GM23338 (cell line): ENCODE data around the gene TCHHL1. TPM values are rescaled to one million over a fixed set of nuclear protein-coding genes. Genes with fewer than 3 reads are reported as not detected.

Experiments
- polyA plus RNA-seq: library from polyadenylated mRNA; unstranded; fragments of >200 nt; fragmentation: Nextera tagmentation; extraction: Ambion mirVana; gene quantifications from 2 replicates; pipeline ENCODE4 v1.2.1, GENCODE V29; 2016
- small RNA-seq: library from RNA; depleted of rRNA; stranded (forward); fragments of <200 nt; gene quantifications from one replicate; pipeline ENCODE3, GENCODE V24; 2014; ENCODE audit warnings: low replicate concordance
- total RNA-seq: library from RNA; depleted of rRNA; stranded (reverse); fragments of >200 nt; shearing (Covaris generic); gene quantifications from 2 replicates; pipeline ENCODE4 v1.2.3, GENCODE V29; 2014; rRNA removed

TCHHL1 gene
- total and polyA plus RNA-seq, 2 experiments from 2014 or later: not detected

Small RNA genes lying within 50 kb of the gene (small RNA-seq; reads per million reads assigned to genes)
- not detected for gene SPTLC1P4

Other genes with a start within 250 kb of the TCHHL1 start
- gene C2CD4D, start 249.2 kb downstream of the TCHHL1 start, total RNA-seq: 0.35 TPM in 1 of 2 replicates, not detected in the other
- 0.82 and 0.92 TPM in 2 replicates for gene C2CD4D, start 249.2 kb downstream of the TCHHL1 start, polyA plus RNA-seq
- not detected in 2 replicates for gene THEM5, start 235.4 kb downstream of the TCHHL1 start, total RNA-seq
- gene THEM5, start 235.4 kb downstream of the TCHHL1 start, polyA plus RNA-seq: 0.38 TPM in 1 of 2 replicates, not detected in the other
- 10.3 and 13.4 TPM in 2 replicates for gene THEM4, start 179.6 kb downstream of the TCHHL1 start, total RNA-seq
- 19.5 and 20.4 TPM in 2 replicates for gene THEM4, start 179.6 kb downstream of the TCHHL1 start, polyA plus RNA-seq
- 25.6 and 35.9 TPM in 2 replicates for gene S100A10, start 95.2 kb downstream of the TCHHL1 start, total RNA-seq
- 634 and 677 TPM in 2 replicates for gene S100A10, start 95.2 kb downstream of the TCHHL1 start, polyA plus RNA-seq
- 73.1 and 78.6 TPM in 2 replicates for gene S100A11, start 52.1 kb downstream of the TCHHL1 start, total RNA-seq
- 596 and 668 TPM in 2 replicates for gene S100A11, start 52.1 kb downstream of the TCHHL1 start, polyA plus RNA-seq
- gene TCHH, start 26.4 kb upstream of the TCHHL1 start, total RNA-seq: 0.19 and 0.38 TPM in 2 replicates
- 0.33 and 0.42 TPM in 2 replicates for gene TCHH, start 26.4 kb upstream of the TCHHL1 start, polyA plus RNA-seq
- not detected in 2 replicates for gene RPTN, start 70.2 kb upstream of the TCHHL1 start, total RNA-seq
- gene RPTN, start 70.2 kb upstream of the TCHHL1 start, polyA plus RNA-seq: not detected in 2 replicates
- gene HRNR, start 135.1 kb upstream of the TCHHL1 start, total RNA-seq: not detected in 2 replicates
- not detected in 2 replicates for gene HRNR, start 135.1 kb upstream of the TCHHL1 start, polyA plus RNA-seq
- 0.03 TPM in 1 of 2 replicates, not detected in the other for gene FLG, start 236.2 kb upstream of the TCHHL1 start, total RNA-seq
- gene FLG, start 236.2 kb upstream of the TCHHL1 start, polyA plus RNA-seq: not detected in 2 replicates